SHP77 treated with DMSO at 0.1 percent for 48 hours (cell line): ENCODE results near the gene UPK1B.

Experiments
- DNase-seq: peaks from one replicate; lab custom pipeline; 2025; lab: John Stamatoyannopoulos, UW

UPK1B gene

GRCh38 chr3:119176778-119177177 is 3.4 kb downstream of the UPK1B start:
- DNase-seq, result no peak

- DNase-seq, result no peak
Observed at GRCh38 chr3:119177321-119177720, 3.9 kb downstream of the UPK1B start.

DNA sequence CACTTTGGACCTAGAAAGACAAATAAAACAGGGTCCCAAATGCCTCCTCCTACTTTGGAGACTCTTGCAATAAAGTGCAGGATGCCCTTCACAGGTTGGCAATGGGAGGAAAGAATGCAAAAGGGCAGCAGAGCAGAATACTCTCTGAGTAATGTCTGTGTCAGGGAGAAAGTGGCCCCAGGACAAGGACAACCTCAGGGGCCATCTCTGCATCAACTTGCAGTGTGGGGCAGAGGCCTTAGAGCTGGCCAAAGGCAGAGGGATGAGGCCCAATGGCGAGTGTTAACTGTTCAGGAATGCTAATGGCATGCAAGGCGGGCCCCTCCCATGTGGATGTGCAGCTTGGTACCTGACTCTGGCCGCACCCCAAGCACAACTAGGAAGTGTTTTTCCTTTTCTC is 8.4 kb downstream of the UPK1B start:
- no peak for DNase-seq

- no peak for DNase-seq
Observed at GRCh38 chr3:119184111-119184510, 10.7 kb downstream of the UPK1B start.

GRCh38 chr3:119184796-119185570 is 11.6 kb downstream of the UPK1B start:
- no peak for DNase-seq

GRCh38 chr3:119187266-119187665 is 13.9 kb downstream of the UPK1B start:
- DNase-seq, result no peak

DNA sequence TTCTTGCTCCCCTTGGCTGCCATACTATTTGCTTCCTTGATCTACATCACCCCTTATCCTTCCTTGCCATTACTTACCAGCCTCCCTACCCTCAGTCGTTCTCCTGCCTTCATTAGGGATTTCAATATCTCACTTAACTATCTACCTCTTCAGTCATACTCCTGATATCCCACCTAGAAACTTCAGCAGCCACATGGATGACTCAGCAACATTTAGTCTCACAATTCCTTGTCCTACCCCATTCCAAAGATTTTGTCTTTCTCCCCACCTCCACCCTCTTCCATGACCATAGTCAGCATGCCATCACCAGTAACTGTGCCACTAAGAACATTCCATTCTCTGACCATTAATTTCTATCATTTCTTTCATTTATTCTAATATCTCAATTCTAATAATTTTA is 18.4 kb downstream of the UPK1B start:
- no peak for DNase-seq

DNA sequence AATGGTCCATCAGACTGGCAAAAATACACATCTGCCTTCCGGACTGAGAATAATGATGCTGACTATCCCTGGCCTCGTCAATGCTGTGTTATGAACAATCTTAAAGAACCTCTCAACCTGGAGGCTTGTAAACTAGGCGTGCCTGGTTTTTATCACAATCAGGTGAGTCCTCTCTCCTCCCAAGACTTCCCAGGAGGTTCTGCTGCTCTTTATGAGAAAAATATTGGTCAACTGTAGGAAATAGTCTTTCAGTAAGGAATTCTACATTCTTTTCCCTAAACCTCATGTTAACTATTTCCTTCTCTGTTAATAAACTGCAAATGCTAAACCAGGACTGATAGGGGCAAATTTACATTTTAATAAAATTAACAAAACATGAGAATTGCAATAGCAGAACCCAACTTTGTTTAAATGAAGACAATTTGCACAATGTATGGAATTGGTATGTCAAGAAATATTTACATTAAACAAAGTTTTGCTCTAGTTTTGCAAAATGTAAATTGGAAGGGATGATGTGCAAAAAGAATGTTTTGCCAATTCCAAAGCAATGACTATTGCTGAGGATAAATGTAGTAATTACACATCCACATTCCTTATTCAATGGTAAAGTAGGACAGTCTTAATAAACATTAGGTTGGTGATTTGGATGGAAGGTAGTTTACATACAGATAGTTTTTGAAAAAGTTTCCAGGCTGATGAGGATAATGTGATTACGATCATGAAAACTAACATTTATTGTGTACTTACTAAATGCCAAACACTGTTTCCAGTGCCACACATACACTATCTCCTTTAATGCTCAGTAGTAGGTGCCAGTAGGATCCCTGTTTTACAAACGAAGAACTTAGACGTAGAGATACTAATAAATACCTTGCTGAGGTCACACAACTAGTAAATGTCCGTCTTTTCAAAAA is 21.1 kb downstream of the UPK1B start:
- no peak for DNase-seq

DNA sequence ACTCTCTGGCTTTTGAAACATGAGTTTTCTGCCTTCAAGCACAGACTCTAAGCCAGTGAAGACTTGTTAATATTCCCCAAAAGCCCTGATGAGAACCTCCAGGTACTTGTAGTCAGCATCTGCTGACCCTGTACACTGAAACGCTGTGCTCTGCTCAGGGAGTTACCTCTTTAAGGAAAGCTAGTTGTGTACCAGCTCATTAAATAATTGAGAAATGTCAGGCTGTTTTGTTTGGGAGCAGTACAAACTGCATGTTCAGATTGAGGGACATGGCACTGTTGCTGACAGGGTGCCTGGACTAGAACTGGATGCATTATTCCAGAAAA is 21.7 kb downstream of the UPK1B start:
- no peak for DNase-seq

- no peak for DNase-seq
Observed at GRCh38 chr3:119195911-119196310, 22.5 kb downstream of the UPK1B start.

GRCh38 chr3:119205209-119205608 is 31.8 kb downstream of the UPK1B start:
- no peak for DNase-seq

DNA sequence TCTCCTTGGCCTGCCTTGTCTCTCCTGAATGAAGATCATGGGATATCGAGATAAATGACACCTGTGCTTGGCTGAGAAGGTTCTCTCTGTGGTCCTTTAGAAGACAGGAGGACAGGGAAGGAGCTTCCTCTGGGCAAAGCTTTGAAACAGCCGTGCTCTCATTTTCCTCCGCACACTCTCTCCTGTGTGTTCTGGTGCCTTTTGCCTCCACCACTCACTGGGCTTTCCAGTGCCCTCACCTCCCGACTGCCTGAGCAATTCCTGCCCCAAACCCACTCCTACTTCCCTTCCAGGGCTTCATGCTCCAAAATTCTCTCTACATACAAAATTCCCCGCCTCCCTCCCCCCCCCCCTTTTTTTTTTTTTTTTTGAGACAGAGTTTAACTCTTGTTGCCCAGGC is 32.3 kb downstream of the UPK1B start:
- no peak for DNase-seq

DNA sequence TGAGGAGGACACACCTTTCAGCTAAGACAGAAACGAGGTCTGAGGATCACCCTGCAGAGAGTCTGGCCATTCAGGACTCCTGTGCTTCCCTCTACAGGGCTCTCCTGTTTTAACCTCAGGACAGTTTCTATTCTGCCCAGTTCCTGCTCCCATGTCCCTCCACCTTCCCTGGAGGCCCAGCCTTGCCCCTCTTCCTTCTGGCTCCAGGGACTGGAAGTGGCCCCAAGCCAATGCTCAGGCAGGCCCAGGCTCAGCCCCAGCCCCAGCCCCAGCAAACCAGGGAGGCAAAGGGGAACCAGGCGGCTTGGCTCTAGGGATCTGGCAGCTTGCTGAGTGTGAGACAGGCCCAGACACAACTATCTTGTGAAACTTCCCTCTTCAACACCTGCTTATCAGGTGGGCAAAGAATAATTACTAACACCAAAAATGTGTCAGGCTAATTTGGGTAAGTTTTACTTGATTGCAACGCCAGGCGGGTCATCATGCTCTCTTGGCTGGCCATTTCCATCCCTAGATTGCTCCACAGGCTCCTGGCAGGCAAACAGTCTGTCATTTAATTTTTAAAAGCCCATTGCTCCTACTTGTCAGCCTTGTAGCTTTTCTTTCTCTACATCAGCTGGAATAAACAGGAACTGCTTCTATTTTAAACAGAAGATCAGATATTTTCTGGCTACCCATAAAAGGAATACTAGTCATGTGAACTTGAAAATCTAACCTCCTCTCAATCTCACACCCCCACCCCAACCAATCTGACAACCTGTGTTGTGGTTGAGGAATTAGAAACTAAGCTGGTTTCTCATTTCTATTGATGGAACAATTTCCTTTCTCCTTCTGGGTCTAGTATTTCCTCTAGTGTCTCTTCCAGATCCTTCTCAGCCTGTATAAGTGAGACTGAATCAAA is 33.5 kb downstream of the UPK1B start:
- no peak for DNase-seq

- DNase-seq, result no peak
Observed at GRCh38 chr3:119207512-119207875, 34.1 kb downstream of the UPK1B start.

DNA sequence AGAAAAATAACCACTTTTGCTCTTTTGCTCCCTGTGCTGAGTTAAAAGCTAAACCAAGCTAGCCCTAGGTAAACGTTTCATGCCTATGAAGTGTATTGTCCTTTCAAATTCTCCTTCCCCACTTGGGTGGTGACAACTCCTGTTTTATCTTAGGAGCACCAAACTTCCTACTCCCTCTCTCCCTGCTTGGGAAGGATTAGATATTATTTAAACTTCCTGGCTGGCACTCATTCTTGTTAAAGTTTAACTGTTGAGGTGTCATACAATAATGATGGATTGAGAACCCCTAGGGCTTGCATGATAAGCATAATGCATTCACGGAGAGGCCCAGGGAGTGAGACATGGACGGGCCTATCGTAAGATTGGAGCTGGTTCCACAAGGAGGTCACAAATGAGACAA is 37.8 kb downstream of the UPK1B start:
- no peak for DNase-seq

DNA sequence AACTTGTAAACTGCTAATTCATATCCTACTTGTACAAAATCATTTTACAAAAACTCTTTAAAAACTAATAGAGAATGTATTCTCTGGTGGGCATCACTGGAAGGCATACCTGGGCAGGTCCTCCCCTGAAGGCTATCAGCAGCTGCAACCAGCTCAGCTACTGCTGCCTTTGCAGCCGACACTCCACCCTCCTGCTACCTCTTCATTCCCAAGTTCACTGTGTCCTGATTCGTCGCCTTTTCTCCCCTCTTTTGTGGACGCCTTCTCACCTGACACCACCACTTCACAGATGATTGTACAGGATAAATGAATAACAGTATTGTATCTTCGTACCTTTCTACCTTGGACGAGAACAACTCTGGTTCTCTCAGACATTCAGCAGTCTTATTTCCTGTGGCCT is 38.4 kb downstream of the UPK1B start:
- DNase-seq, result no peak

- no peak for DNase-seq
Observed at GRCh38 chr3:119219069-119219468, 45.7 kb downstream of the UPK1B start.

- no peak for DNase-seq
Observed at GRCh38 chr3:119220198-119220597, 46.8 kb downstream of the UPK1B start.

DNA sequence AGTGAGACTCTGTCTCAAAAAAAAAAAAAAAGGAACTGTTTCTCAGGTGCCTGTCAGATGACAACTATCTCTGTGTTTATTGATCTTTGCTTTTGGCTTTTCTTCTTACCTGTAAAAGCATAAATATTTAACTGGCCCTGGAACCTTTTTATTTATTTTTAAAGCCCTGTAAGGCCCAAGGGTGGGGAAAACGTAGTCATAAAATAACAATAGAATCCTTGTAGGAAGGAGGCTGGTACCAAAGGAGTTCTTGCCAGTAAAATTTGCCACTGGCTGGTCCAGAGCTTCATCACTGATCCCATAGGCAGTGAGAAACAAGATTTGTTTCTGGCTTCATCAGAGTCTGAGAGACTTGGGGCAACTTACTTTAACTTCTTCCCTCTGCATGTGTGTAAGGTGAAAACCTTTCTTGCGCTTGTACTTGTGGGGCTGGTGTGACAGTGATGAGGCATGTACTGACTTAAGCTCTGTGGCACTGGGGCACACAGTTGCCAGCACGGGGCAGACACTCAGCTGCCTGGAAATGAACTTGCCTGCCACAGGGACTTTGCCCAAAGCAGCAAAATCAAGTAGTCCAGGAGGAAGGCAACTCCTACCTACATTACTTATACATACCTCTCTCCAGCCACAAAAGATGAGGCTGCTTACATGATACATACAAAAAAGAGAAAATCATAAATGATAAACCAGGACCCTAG is 47.7 kb downstream of the UPK1B start:
- DNase-seq, result no peak

GRCh38 chr3:119221779-119222320 is 48.5 kb downstream of the UPK1B start:
- DNase-seq, result no peak

DNA sequence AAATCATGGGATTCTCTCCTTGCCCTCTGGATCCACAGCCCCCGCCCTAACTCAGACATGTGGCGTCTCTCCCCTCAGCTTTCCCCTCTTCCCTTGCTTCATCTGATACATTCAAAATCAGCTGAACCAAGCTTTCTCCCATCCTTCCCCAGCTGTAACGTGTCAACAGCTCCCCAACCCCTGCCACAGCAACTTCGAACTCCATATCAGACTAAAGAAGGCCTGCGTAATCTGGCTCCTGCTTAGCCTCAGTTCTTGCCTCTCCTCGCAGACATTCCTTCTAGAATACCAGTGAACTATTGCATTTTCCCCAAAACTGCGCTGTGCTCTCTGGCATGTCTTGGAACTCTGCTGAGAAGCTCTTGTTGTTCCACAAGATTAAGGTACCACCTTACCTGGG is 49.0 kb downstream of the UPK1B start:
- DNase-seq, result no peak

DNA sequence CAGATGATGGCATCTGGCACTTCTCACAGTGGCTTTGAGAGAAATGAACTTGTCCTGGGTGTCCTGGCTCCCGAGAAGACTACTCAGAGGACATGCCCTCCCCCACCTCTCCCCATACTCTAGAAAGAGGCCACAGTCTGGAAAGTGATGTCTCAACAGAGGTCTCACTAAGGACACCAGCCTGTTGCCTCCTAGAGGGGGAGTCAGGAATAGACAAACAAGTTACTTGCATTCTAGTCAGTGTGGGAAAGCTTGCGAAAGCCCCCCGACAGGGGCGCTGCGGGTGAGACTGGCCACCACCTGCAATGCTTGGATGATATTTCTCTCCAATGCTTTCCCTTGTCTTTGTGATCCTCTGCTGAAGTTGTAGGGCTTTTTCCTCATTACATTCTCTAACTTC is 50.1 kb downstream of the UPK1B start:
- DNase-seq, result no peak
